AG04450 (cell line): ENCODE measurements around the gene CAPN12. TPM values are rescaled to one million over a fixed set of nuclear protein-coding genes. Genes with fewer than 3 reads are reported as not detected.

Source experiments
- CTCF ChIA-PET: fragments of 300-600, 350-600 bp; formaldehyde crosslinking; extraction: SDS; loops from one replicate; lab custom pipeline; 2022; ENCODE audit warnings: antibody characterized with exemption, inconsistent platforms; lab: Charles Lee
- POLR2A ChIA-PET: fragments of 350-600 bp; formaldehyde crosslinking; extraction: SDS; loops from one replicate; lab custom pipeline; 2021; ENCODE audit warnings: antibody characterized with exemption, inconsistent platforms; lab: Yijun Ruan, JAX
- DNase-seq: peaks from one replicate; pipeline ENCODE4 v3.0.0-alpha.2; 2011; ENCODE audit warnings: low read depth, low spot score
- H3K27ac ChIP-seq: one replicate; pipeline ENCODE4 v1.5.1; 2012; ENCODE audit warnings: low read depth, low read length, control low read depth
- H3K27me3 ChIP-seq: one replicate; pipeline ENCODE4 v1.6.0; 2012; ENCODE audit warnings: low read length; ENCODE audit not compliant: control insufficient read depth, insufficient read depth
- H3K4me3 ChIP-seq: 2 replicates; pipeline ENCODE4 v1.5.1; 2011; ENCODE audit warnings: mild to moderate bottlenecking, low read depth, low read length, control low read depth
- H3K9me3 ChIP-seq: 2 replicates; pipeline ENCODE4 v1.5.1; 2012; ENCODE audit warnings: low read length; ENCODE audit not compliant: control insufficient read depth, insufficient read depth
- polyA plus RNA-seq: library from polyadenylated mRNA; depleted of rRNA; stranded (reverse); fragments of >200 nt; gene quantifications from 2 replicates; pipeline ENCODE4 v1.2.3, GENCODE V29; 2011
- TF ChIP-seq, protein P1 (sequence below): IDR thresholded peaks from 2 replicates; pipeline ENCODE4 v1.5.1; 2011; ENCODE audit warnings: low read depth, low read length, control low read depth, inconsistent platforms

Gene CAPN12
- polyA plus RNA-seq, 1 experiment: 0.69 TPM

DNA sequence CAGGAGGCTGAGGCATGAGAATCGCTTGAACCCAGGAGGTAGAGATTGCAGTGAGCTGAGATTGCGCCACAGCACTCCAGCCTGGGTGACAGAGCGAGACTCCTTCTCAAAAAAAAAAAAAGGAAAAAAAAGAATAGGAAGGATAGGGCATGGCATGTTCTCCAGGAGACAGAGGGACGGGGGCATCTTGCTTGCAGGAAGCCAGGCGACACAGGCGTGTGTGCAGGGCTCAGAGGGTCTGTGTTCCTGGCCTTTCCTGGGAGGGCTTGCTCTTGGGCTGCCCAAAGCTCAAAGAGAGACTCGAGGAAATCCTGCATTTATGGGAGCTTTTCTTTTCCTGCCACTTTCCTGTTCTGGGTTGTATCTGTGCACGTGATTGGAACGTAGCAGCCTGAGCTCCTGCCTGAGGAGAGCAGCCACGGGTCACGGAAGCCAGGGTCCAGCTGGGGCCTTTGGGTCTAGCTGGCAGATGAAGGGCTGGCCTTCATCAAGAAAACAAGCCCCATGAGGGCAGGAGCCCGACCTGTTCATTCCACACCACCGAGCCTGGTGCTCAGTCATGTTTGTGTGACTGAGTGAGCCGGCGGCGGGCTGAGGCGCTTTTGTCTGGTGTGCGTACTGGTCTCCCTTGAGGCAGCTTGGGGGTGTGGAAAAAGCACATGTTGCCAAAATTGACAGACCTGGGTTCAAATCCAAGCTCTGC lies 44.5 kb downstream of the CAPN12 start:
- no peak overlapping the region for H3K27ac ChIP-seq
- no peaks in the 10 kb centered on the region for H3K9me3 ChIP-seq
- no peak for DNase-seq
- TF ChIP-seq, protein P1, sequence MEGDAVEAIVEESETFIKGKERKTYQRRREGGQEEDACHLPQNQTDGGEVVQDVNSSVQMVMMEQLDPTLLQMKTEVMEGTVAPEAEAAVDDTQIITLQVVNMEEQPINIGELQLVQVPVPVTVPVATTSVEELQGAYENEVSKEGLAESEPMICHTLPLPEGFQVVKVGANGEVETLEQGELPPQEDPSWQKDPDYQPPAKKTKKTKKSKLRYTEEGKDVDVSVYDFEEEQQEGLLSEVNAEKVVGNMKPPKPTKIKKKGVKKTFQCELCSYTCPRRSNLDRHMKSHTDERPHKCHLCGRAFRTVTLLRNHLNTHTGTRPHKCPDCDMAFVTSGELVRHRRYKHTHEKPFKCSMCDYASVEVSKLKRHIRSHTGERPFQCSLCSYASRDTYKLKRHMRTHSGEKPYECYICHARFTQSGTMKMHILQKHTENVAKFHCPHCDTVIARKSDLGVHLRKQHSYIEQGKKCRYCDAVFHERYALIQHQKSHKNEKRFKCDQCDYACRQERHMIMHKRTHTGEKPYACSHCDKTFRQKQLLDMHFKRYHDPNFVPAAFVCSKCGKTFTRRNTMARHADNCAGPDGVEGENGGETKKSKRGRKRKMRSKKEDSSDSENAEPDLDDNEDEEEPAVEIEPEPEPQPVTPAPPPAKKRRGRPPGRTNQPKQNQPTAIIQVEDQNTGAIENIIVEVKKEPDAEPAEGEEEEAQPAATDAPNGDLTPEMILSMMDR: no peak
- ChIA-PET POLR2A (no interaction called here), CTCF (interaction anchor here (0.5 kb wide), 1 partner anchor 13 kb away, joined by 3 read pairs; no protein-coding TSS in a partner anchor)
- H3K4me3 ChIP-seq: no peak overlapping the region
- H3K27me3 ChIP-seq: no peaks in the 10 kb centered on the region

DNA sequence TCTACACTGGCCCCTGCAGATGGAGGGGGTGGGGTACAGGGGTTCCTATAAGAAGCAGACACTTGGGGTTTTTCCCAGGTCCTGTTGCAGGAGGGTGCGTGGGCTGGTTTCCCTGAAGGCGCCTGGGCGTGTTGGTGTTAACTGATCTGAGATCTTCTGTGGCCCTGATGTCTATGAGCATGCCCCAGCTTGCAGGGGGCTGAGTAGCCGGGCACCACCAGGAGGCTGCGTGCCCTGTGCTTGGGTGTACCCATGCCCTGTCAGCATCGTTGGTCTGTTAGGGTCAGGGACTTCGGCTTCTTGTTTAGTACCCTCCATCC lies 45.3 kb downstream of the CAPN12 start:
- H3K4me3 ChIP-seq: no peak overlapping the region
- TF ChIP-seq, protein P1: no peak
- no peaks in the 10 kb centered on the region for H3K9me3 ChIP-seq
- no peak for DNase-seq
- H3K27me3 ChIP-seq: no peaks in the 10 kb centered on the region
- peak overlapping the region; percentile 11 for H3K27ac ChIP-seq
- ChIA-PET CTCF (no interaction called here), POLR2A (no interaction called here)

DNA sequence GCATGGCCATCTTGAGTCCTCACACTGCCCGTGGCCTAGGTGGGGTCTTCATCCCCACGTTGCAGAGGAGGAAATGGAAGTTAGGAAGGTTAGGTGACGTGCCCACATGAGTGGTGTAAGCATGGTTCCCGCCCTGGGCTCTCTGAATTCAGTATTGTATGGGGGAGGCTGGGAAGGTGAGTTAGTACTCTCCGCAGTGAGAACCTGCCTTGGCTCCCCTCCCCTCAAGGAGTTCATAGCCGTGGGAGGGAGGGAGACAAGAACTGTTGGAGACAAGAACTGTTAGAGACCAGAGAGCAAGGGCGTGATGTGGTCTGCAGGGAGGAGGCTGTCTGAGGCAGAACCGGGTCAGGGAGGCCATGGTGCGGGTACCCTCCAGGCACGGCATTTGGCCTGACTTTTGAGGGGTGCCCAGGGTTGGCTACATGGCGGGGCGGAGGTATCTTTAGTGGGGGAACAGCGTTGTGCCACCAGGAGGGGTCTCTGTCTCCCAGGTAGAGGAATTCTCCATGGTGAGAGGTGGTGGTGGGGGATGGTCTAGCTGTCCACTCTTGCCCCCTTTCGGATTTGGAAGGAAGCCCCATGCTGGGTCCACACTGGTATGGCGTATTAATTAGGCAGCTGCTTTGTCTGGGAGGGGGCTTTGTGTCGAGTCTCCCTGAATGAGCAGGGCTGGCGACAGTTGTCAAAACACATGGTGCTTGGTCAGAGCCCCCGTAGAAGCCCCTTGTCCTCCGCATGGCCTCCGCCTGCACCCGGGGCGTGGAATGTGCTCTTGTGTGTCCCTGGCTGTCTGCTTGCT lies 45.8 kb downstream of the CAPN12 start:
- Histone ChIP-seq H3K27ac (no peak overlapping the region), H3K9me3 (no peaks in the 10 kb centered on the region), H3K4me3 (no peak overlapping the region), H3K27me3 (no peaks in the 10 kb centered on the region)
- DNase-seq: no peak
- ChIA-PET POLR2A (no interaction called here), CTCF (no interaction called here)
- TF ChIP-seq, protein P1: no peak

DNA sequence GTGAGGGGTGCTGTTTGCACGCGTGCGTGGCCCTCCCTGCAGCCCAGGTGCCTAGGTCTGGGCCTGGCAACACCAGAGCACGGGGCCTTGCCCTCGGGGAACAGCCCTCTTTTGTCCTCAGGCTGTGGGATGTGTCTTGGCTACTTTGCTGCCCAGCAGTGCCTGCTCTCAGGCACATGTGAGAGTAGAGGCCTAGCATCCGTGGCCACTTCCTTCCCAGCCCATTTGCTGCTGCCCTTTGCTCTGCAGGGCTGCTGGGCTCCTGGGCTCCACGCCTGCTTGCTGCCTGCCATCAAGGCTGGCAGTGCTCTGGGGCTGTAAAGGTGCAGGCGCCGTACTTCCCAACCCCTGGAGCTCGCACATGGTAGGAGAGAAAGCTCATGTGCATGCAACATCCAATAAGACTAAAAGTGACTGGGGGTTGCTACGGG lies 46.6 kb downstream of the CAPN12 start:
- TF ChIP-seq, protein P1: no peak
- DNase-seq: no peak
- ChIA-PET CTCF (no interaction called here), POLR2A (no interaction called here)
- Histone ChIP-seq H3K4me3 (no peak overlapping the region), H3K27ac (no peak overlapping the region), H3K27me3 (no peaks in the 10 kb centered on the region), H3K9me3 (no peaks in the 10 kb centered on the region)

DNA sequence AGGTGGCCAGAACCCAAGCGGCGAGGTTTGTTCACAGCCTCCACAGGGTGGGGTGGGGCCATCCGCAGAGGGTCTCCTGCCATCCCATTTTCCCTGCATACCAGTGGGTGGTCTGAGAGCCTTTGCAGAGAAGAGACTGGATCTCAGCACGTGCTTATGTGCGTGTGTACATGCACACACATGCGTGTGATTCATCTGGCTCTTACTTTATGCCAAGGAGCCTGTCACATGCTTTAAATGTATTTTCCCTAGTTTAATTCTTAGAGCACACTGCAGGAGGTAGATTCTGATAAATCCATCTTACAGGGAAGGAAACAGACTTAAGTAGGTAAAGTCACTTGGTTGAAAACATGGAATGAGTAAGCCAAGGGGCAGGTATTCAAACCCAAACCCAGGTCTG lies 47.1 kb downstream of the CAPN12 start:
- Histone ChIP-seq H3K27ac (no peak overlapping the region), H3K27me3 (no peaks in the 10 kb centered on the region), H3K4me3 (no peak overlapping the region), H3K9me3 (no peaks in the 10 kb centered on the region)
- ChIA-PET POLR2A (no interaction called here), CTCF (no interaction called here)
- no peak for DNase-seq
- TF ChIP-seq, protein P1: no peak
